GM21786 (cell line): Measurements from ENCODE around the gene TNFRSF1A.
"Not testable (repeated sequence)": the region's sequence is repeated elsewhere in the genome, so short reads cannot be mapped to it uniquely, and the experiment has no call there.

Experiments used
- ATAC-seq: cut with Tn5 transposase; IDR thresholded peaks from one replicate; pipeline ENCODE4 v1.9.1; 2021; ENCODE audit not compliant: unreplicated experiment

TNFRSF1A gene

DNA sequence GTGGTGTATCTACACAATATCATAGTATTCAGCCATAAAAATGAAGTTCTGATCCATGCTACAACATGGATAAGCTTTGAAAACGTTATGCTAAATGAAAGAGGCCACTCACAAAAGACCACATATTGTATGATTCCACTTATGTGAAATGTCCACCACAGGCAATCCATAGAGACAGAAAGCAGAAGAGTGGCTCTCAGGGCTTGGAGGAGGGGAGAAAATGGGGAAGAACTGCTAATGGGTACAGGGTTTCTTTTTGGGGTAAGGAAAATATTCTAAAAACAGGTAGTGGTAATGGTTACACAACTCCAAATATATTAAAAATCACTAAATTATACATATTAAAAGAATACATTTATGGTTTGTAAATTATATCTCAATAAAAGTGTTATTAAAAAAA, 17.0 kb upstream of the TNFRSF1A start:
- no peak for ATAC-seq

DNA sequence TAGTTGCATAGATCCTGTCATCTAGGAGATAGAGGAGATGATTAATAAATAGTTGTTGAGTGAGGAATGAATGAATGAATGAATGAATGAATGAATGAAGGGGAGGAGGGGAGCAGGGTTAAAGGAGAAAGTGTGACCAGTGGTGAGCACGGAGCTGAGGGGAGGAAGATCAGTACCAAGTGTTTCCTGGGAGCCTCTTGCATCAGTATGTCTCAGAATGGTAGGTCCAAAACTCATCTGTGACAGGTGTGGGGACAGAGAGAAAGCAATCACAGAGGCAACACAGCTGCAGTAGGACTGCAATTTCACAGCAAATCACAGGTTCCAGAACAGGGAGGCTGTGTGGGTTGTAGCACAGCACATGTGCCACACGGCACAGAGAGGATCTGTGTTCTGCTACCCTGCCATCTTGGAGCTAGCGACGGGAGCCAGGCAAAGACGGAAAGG, 14.5 kb upstream of the TNFRSF1A start:
- ATAC-seq = no peak

DNA sequence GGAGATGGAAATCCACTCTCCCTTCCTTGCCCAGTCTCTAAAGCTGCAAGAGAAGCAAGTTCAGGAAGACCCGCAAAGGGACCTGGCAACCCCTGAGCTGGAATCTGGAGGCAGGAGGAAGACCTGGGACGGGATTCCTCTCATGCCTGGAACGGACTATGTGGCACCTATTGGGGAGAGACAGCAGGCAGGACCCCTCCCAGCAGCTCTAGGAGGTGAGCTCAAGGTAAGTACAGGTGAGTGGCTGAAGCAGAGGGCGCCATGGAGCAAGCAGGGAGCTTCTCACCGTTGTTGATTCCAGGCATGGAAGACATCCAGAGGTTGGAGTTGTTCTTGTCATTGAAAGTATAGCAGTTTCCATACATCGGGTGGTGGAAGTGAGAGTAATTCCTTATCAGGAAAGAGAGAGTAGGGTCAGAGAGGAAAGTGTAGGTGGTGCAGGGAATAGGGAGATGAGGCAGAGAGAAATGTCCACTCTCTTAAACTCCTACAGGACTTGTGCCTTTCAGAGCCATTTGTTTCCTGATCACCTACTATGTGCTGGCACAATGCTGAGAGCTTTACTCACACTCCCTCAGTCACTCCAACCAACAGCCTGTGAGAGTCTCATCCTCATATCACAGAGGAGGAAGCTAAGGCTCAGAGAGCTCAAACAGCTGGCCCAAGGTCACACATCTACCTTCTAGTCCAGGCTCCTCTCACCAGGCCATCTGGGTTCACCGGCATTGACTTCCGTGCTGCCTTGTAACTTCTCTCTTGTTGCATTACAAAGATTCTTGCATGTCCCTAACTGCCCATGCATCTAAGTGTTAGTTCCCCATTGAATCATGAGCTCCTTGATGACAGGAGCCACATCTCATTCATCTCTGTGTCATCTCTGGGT, 13.9 kb upstream of the TNFRSF1A start:
- no peak for ATAC-seq

DNA sequence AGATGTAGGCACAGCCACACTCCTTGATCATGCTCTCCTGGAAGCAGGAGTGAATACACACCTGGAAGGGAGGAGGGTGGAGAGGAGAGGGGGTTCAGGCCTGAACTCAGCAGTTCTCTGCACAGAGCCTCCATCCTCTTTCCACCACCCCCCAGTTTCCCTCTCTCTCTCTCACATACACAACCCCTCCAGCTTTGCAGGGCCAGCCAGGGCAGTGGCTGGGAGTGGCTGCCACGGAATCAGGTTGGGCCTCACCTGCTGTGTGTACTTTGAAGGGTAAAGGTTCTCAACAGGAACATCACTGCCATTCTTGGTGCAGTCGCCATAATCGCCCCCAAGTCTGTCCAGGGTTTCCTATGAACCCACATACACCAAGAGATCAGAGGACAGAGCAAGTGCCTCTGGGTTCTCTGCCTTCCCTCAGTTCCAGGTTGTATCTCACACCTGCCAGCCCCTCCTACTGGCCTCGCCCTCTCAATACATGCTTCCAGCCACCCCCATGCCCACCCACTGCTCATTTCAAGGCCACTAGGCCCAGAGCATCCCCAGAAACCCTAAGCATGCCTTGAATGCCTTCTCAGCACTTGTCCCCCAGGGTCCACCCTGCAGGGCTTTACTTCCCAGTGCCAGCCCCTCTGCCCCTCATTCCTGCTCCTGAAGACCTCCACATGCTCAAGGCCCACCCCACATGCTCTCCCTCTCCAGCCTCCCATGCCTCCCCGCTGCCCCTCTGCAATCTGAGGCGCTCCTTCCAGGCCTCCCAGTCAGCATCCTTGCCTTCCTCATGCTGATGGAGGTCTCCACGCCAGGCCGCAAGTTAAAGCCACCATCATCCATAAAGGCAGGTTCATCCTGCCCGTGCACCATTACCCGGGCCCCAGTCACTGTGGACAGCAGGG, 12.9 kb upstream of the TNFRSF1A start:
- no peak for ATAC-seq

DNA sequence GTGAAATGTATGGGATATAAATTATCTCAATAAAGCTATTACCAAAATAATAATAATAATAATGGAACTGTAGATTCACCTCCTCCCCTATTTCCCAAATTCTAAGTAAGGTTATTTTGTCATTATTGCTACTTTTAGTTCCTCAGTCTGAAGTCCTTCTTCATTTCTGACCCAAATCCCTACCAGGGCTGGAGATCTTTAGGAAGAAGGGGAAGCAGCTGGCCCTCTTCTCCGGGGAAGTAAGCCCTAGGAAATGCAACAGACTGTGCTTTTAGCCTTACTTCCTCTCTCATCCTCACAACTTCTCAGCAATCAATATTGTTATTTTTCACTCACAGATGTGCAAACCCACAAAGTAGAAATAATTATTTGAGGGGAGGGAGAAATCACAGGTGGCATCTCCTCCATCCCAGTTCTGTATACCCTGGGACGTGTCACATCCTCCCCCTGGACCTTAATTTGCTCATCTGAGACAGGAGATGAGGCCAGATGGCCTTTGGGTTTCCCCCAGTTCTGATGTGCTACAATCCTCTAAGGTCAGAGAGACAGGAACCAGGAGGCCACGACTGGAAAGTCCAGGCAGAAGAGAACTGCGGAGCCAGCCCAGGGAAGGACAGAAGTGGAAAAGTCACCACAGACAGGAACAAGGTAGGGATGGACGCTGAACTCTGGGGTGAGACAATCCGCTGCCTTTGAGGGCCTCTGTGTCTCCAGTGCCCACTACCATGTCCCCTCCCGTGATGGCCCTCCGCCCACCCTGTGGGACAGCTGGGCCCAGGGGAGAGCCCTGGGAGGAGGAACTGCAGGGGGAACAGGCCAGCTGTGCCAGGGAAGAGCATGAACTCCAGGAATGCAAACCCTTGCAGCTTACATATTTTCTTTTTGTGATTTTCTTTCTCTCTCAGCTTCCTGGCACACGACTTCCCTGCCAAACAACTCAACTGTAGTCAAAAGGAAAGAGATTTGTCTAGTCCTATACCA, 10.6 kb upstream of the TNFRSF1A start:
- ATAC-seq = no peak

DNA sequence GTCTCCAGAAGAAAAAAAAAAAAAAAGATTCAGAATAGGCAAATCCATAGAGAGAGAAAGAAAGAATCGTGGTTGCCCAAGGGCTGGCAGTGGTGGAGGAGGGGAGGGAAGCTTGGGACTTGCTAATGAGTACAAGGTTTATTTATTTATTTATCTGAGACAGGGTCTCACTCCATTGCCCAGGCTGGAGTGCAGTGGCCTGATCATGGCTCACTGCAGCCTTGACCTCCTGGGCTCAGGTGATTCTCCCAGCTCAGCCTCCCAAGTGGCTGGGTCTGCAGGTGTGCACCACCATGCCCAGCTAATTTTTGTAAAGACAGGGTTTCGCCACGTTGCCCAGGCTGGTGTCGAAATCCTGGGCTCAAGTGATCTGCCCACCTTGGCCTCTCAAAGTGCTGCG, 9.7 kb upstream of the TNFRSF1A start:
- no peak for ATAC-seq

DNA sequence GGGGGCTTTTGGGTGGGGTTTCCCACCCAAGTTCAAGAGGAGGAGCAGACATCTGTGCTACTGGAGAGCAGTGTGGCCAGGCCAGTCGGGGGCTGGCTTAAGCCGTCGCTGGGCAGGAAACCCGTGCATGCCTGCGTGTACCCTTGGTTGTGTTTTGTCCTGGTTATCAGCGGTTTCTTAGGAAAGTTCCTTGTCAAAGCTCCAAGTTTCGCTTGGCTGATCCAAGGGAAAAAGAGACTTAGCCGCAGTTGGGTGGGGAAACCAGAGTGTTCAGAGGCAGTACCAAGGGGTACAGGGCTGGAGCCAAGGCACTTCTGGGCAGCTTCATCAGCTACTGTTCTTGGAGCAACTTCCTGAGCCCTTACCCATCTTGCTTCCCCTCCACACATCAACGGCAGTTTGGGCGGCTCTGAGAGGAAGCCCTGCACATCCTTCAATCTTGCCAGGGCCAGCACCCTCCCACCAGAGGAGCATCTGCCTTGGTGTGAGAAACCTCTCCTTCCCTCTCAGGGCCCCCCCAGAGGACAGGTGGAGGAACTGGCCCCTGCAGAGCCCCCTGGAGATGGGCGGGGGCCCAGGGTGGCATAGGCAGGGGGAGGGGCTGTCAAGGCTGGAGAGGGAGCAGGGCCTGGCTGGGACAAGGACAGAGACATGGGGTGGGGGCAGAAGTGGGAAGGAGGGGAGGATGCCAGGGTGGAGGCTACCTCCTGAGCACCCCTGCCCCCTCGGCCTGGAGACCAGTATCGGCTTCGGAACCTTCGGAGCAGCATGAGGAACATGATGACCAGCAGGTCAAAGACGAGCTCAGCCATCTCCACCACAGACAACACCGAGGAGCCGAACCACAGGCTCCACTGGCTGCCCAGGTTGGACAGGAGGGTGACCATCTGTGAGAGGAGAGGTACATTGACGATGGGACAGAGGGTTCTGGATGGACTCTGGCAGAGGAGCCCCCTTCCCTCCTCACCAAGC, 5.8 kb upstream of the TNFRSF1A start:
- no peak for ATAC-seq

DNA sequence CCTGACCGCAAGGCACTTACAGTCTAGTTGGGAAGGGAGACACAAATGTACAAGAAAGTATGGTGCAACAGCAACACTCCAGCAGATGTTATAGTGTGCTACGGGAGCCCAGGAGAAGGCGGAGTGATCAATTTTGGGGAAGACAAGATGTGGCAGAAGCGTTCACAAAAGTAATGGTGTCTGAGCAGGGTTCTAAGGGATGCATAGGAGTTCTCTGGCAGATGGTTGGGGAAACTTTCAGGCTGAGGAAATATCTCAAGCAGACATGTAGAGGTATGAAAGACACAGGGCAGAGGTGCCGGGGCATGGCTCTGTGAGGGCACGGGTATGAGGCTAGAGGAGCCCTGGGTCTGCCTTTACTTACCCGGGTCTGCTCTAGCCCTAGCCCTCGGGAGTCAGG, 5.1 kb upstream of the TNFRSF1A start:
- no peak for ATAC-seq

DNA sequence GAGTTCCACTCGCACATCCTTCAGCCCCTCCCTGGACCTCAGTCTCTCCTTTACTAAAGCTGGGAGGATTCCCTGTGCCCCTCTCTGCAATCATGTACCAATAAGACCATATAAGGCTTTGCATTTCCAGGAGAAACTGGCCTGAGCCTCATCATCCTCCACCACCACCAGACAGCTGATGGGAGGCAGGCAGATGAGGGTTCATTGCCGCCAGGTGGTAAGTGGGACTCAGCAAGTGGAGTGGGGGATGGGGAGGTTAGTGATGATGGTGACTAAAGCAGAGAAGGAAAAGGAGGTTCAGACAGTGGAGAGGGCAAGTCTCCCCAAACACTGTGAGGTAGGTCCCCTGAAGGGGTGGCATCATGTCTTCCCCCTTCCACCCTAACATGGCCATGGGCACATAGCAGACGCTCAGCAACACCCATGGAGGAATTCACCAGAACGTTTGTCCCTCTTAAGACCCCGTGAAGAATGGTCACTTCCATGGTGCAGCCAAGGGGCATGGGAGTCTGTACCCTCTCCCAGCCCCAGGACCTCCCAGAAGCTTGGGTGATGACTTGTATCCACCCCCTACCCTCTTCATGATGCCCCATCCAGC, 4.5 kb upstream of the TNFRSF1A start:
- no peak for ATAC-seq

DNA sequence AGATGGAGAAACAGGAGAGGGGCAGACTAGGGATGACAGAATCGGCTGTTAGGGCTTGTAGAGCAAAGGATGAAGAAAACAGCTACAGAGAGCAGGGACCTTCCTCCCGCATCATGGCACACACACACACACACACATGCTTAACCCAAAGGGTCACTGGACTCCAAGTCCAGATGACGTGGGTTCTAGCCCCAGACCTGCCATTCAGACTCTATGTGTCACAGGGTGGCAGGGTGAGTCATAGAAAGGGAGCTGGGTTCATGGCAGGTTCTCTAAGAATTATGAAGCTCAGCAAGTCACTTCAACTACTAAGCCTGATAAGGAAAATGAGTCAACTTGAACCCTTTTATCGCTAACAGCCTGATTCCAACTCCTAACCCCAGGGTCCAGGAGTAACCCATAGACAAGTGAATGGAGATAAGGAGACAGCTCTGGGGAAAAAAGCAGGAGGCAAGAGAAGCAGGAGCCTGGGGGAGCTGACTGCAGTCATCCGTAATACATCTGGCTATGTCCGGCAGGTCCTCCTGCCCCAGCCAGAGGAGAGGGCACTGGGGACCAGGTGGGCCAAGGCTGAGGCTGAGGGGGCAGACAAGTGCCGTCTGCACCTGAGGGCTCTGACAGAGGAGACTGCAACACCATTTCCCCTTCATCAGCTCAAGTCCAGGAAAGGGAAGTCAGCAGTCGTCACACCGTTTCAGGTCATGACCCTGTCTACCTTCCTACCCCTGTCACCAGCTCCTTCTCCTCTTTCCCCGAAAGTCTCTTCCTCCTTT, 3.6 kb upstream of the TNFRSF1A start:
- no peak for ATAC-seq

DNA sequence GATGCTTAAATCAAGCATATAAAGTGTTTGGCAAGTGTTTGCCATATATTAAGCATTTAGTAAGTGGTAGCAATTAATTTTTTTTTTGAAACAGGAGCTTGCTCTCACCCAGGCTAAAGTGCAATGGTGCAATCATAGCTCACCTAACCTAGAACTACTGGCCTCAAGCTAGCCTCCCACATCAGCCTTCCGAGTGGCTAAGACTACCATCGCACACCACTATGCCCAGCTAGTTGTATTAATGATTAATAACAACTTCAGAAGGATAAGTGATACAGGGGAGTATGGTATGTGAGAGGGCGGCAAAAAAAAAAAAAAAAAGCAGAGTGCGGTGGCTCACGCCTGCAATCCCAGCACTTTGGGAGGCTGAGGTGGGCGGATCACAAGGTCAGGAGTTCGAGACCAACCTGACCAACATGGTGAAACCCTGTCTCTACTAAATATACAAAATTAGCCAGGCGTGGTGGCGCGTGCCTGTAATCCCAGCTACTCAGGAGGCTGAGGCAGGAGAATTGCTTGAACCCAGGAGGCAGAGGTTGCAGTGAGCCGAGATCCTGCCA, 2.3 kb upstream of the TNFRSF1A start:
- not testable (repeated sequence) for ATAC-seq

DNA sequence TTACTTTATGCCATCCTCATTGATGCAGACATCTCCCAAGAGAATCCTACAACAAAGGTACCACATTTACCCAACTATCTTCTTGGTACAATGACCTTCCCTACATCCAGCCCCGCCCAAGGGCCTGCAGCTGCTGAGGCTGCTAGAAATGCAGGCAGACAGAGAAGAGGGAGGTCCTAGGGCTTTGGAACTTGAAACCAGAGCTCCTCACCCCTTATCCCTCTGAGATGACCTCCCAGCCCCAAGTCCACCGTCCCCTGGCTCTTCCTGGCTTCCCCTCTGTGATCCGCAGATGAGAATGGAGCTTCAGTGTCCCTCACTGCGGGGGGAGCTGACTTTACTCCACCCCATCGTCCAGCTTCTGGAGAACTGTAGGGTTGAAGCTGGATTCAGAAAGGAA, 1.6 kb upstream of the TNFRSF1A start:
- no peak for ATAC-seq

DNA sequence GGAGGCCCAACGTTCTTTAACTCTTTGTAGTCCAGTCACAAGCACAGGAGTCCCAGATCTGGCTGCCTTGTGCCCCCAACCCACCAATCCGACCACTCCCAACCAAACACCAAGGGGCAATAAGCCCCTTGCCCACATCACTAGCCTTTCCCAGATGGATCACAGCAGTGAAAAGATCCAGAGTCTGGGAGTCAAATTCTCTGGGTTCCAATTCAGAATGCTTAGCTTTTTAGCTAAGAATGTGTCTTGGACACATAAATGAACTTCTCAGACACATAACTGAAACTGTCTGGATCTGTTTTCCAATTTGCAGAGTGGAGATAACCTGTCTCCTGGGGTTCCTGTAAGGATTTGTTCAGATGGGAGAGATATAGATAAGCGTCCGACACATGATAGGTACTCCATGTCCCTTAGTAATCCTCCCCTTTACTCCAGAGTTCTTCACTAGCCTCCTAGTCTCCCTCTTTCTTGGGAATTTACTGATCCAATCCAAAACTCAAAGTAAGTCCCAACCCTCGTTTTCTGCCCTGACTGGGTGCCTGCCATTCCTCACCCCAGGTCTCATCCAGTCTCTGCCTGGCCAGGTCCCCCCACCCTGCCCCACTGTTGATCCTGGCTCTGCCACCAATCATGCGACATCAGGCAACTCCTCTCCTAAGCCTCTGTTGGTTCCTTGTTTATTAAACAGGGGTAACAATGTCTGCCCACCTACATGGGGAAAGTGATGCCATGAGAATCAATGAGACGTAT, 439 bp upstream of the TNFRSF1A start:
- ATAC-seq = no peak

DNA sequence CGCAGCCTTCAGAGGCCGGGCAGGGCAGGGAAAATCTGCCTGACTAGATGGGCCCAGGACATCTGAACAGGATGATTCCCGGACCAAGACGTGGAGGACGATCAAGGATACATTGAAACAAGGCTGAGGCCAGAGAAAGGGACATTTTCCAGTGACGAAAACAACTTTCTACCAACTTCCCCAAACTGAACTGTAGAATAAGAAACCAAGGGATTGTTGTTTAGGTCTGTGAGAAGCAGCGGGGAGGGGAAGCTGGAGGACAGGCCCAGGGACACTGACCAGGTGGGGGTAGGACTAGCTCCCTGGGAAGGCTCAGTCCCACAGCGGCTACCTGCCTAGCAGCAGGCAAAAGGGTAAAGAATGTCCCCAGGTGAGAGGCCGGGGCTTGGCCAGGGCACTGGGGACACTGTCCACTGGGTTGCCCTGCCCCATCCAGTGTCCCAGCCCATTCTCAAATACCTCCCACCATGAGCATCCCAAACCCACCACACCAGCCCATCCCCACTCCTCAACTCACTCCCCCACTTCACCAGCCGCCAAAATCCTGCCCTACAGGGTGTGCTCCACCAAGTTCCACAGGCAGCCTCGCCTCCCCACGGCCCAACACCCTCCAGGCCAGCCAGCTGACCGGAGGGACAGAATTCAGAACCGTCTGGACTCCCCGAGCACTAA, 995 bp downstream of the TNFRSF1A start:
- no peak for ATAC-seq

DNA sequence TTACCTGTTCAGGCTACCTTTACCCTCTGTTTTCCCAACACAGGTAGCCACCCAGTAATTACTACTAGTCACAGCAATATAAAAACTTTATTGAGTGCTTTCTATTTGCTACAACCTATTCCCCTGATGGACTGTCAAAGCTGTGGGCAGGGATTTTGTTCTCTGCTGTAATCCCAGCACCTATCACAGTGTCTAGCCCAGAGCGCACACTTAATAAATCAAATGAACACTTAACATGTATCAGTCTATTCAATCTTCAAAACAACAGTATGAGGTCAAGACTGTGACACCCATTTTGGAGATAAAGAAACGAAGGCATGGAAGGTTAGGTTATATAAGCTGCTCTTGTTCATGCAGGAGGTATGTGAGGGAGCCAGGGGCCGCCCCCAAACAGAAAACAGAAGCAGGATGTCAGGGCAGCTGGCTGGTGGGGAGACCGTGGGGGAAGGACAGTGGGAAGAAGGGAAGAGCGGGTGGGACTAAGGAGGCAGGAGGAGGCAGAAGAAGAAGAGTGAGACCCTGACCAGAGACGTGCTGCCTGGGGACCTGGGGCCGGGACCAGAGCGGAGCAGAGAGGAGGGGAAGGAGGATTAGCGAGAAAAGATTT, 1.7 kb downstream of the TNFRSF1A start:
- no peak for ATAC-seq

DNA sequence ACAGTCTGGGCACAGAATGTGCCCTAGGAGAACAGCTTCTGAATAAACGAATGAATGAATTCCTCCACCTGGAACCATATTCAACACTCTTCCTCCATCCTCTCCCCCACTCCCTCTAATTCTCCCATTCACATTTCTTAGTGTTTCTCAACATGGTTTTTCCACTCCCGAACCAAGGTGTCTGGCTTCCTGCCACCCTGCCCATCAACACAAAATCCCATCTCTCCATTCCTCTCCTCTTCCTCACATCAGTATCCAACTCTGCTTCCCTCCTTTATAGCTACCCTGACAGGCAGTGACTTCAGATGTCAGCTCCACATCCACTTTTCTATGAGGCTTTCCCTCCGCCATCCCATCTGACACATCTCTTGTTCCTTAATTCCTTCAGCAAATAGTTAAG, 2.9 kb downstream of the TNFRSF1A start:
- no peak for ATAC-seq
